Inferior parietal cortex (tissue), 1 donor: Measurements from ENCODE around the gene RAD51AP2.

Experiments
- DNase-seq: peaks from one replicate; pipeline ENCODE4 v3.0.0-alpha.2; 2016; ENCODE audit errors: extremely low spot score

The RAD51AP2 gene

DNA sequence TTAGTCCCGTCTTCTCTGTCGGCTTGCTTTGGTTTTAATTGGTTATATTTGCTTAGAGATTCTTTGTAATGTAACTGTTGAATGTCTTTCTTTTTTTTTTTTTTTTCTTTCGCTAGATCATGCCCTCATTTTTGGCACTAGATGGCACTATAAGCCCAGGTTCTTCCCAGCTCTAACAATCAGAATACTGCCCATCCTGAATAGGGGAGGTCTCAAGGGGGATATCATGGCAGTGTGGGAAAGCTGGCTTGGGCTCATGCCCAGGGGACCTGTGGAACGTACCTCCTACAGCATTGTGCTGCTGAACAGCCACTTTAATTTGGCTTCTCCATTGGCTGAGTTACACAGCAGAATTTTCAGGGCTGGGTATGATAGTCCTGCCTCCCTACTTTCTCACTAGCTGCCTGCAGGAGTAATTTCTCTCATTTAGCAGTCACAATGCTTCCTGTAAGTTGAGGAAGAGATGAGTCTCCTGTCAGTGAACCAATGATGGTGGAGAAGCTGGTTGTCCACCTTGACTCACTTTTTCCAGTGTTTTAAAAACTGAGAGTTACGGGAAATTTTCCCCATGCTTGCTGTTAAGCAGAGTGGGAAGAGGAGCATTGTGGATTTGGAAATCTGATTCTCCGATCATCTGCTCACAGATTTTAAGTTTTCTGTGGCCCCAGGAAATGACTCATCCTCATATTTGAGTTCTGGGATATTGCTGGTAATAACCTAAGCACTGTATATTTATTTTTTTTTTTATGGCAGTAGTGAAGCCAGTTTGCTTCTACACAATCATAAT, 47.2 kb downstream of the RAD51AP2 start:
- no peak for DNase-seq

DNA sequence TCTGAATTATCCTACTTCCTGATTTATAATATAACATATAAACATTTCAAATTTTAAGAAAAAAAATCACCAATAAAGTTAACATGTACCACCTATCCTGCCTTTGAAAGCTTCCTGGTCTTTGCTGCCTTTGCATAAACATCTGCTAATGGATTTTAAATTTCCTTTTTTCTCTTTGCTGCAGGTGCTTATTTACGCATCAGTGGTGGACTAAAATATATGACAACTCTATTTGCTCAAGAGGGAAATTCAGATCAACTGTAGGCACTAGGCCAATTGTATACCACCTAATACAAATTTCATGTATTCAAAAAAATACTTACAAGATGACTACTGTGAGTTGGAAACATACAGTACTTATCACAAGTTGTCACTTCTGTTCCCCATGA, 57.2 kb downstream of the RAD51AP2 start:
- DNase-seq, result no peak
